HepG2 (cell line): ENCODE data around the gene MST1. TPM values are rescaled to one million over a fixed set of nuclear protein-coding genes. Genes with fewer than 3 reads are reported as not detected.

Experiments used
- CREM ChIP-seq, 2 experiments: sonication (generic) in 1 of 2; formaldehyde crosslinking in 1 of 2; IDR thresholded peaks; 2 replicates each; pipeline versions ENCODE4 v1.4.0 to v1.6.1; 2016 to 2020; ENCODE audit warnings: antibody characterized with exemption in 1 of 2, mild to moderate bottlenecking in 1 of 2, missing genetic modification reagents in 1 of 2
- KDM1A ChIP-seq: IDR thresholded peaks from 2 replicates; pipeline ENCODE4 v1.6.1; 2016; ENCODE audit warnings: missing compliant biosample characterization
- NPAS2 ChIP-seq: sonication (generic); formaldehyde crosslinking; IDR thresholded peaks from 2 replicates; pipeline ENCODE4 v1.8.0; 2022; ENCODE audit warnings: mild to moderate bottlenecking, missing genetic modification reagents, borderline replicate concordance
- TSC22D2 ChIP-seq: sonication (generic); formaldehyde crosslinking; IDR thresholded peaks from 2 replicates; pipeline ENCODE4 v1.5.1; 2020; ENCODE audit warnings: missing genetic modification reagents, mild to moderate bottlenecking, borderline replicate concordance
- ZNF251 ChIP-seq: sonication (generic); formaldehyde crosslinking; IDR thresholded peaks from 2 replicates; pipeline ENCODE4 v1.9.0; 2021; ENCODE audit warnings: mild to moderate bottlenecking, missing genetic modification reagents
- ZNF354B ChIP-seq: sonication (generic); formaldehyde crosslinking; IDR thresholded peaks from 2 replicates; pipeline ENCODE4 v1.8.0; 2022; ENCODE audit warnings: mild to moderate bottlenecking, missing genetic modification reagents
- ZNF367 ChIP-seq: sonication (generic); formaldehyde crosslinking; IDR thresholded peaks from 2 replicates; pipeline ENCODE4 v1.4.0; 2020; ENCODE audit warnings: missing genetic modification reagents, borderline replicate concordance
- ZNF407 ChIP-seq: sonication (generic); formaldehyde crosslinking; IDR thresholded peaks from one replicate; pipeline ENCODE4 v1.5.1; 2020; ENCODE audit warnings: mild to moderate bottlenecking, missing genetic modification reagents; ENCODE audit errors: not compliant biosample characterization
- polyA plus RNA-seq, 8 experiments: library from polyadenylated mRNA; depleted of rRNA in 3 of 8; stranded (reverse) in 7 of 8; unstranded in 1 of 8; fragments of >200 nt; fragmentation: Illumina TruSeq in 4 of 8; extraction: Trizol in 4 of 8; gene quantifications; 2 replicates each; pipeline versions ENCODE4 v1.2.1 to v1.2.3, GENCODE V29; 2011 to 2016; ENCODE audit warnings: low read depth in 4 of 8, missing spikeins in 1 of 8, mixed read lengths in 1 of 8; ENCODE audit not compliant: insufficient read depth in 1 of 8
- total RNA-seq, 5 experiments: library from RNA; depleted of rRNA; stranded (reverse); fragments of >200 nt; fragmentation: Illumina TruSeq; extraction: Trizol; gene quantifications; 2 replicates each; pipeline ENCODE4 v1.2.3, GENCODE V29; 2016; ENCODE audit warnings: low read depth in 1 of 5

Gene MST1
- total and polyA plus RNA-seq, 2 of the 13 experiments (the other 11 are each of a cell fraction or from before 2014, with no cell fraction given) = 189 to 452 TPM

DNA sequence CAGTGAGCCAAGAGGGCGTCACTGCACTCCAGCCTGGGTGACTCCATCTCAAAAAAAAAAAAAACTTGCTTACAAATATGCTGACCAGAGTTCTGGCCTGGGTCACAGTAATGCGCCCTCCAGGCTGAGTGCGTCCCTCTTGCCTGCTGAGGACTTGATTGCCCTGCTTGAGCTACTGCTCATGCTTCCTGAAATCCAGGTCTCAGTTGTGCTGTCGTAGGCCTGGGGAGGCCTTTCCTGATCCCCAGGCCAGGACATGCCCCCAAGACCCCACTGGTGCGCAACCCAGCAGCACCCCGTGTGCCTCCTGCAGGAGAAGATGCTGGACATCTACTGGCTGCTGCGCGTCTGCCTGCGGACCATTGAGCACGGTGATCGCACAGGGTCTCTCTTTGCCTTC, 22.9 kb upstream of the MST1 start (continued):
- TF ChIP-seq ZNF407 (CRISPR knock-in tag) (no peak), TSC22D2 (CRISPR knock-in tag) (no peak), KDM1A (CRISPR knock-in tag) (no peak), NPAS2 (CRISPR knock-in tag) (no peak), ZNF354B (CRISPR knock-in tag) (no peak), ZNF251 (CRISPR knock-in tag) (no peak), CREM (IDR thresholded peaks at IDR 0.05) (no peak), CREM (CRISPR knock-in tag; IDR thresholded peaks at IDR 0.05) (no peak), ZNF367 (CRISPR knock-in tag) (no peak)
